Heart left ventricle (tissue), 13 donors: ENCODE results near the gene ABCF3.
"Not testable (repeated sequence)": the region's sequence is repeated elsewhere in the genome, so short reads cannot be mapped to it uniquely, and the experiment has no call there.

ENCODE experiments used
- POLR2A ChIP-seq, 2 donors: fragments of 450-650 bp; IDR thresholded peaks; one replicate each; pipeline ENCODE4 v1.6.1; 2017; ENCODE audit warnings: antibody characterized with exemption in 2 of 2, mild to moderate bottlenecking in 2 of 2, moderate library complexity in 2 of 2
- TF ChIP-seq, protein P1 (sequence below), 12 donors: fragments of 200-600 bp; sonication (generic) in 4 of 12; IDR thresholded peaks; one replicate each; pipeline versions ENCODE4 v1.5.0 to v1.8.0; 2018 to 2022; ENCODE audit warnings: antibody characterized with exemption in 12 of 12, mild to moderate bottlenecking in 5 of 12
- donor health status: ischemic (EF 13 %, LVEDD 7.1; RV severe dilation, severe dysfunction).
- donor health status: DM: no; HTN: yes; CAD: no.
- donor health status: DM: no; HTN: no; CAD: no.
- donor health status: ischemic (EF 25% LVEDD 6.9; RV normal size, moderate dysfunction).
- donor health status: ischemic (EF 25% LVEDD 5.7; RV mildly dilated, moderate dysfunction).
- donor health status: ischemic (EF 35%, LVEDD 5.7; RV mildly dilated, moderate dysfunction).
- donor health status: nonischemic (EF 11% LVEDD 7.7; RV severe dilation, severe dysfunction).
- donor health status: DM: yes; HTN: yes; CAD: no.
- donor health status: PGD.
- donor health status: ischemic (EF 29% LVEDD 5.4; RV normal size, mild dysfunction).
- donor health status: nonischemic (EF 23%, LVEDD 6.1; RV moderate dilation, normal function).

DNA sequence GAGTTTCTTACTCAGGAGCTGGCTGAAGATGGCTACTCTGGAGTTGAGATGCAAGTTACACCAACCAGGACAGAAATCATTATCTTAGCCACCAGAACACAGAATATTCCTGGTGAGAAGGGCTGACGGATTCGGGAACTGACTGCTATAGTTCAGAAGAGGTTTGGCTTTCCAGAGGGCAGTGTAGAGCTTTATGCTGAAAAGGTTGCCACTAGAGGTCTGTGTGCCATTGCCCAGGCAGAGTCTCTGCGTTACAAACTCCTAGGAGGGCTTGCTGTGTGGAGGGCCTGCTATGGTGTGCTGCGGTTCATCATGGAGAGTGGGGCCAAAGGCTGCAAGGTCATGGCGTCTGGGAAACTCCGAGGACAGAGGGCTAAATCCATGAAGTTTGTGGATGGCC lies 36.2 kb upstream of the ABCF3 start:
- TF ChIP-seq, protein P1, sequence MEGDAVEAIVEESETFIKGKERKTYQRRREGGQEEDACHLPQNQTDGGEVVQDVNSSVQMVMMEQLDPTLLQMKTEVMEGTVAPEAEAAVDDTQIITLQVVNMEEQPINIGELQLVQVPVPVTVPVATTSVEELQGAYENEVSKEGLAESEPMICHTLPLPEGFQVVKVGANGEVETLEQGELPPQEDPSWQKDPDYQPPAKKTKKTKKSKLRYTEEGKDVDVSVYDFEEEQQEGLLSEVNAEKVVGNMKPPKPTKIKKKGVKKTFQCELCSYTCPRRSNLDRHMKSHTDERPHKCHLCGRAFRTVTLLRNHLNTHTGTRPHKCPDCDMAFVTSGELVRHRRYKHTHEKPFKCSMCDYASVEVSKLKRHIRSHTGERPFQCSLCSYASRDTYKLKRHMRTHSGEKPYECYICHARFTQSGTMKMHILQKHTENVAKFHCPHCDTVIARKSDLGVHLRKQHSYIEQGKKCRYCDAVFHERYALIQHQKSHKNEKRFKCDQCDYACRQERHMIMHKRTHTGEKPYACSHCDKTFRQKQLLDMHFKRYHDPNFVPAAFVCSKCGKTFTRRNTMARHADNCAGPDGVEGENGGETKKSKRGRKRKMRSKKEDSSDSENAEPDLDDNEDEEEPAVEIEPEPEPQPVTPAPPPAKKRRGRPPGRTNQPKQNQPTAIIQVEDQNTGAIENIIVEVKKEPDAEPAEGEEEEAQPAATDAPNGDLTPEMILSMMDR (IDR thresholded peaks at IDR 0.05) = peak in 4 of 12 donors; percentile 5 to 42 (median 24)
- TF ChIP-seq POLR2A (IDR thresholded peaks at IDR 0.05) = not testable (repeated sequence)
